AG10803 (cell line): ENCODE data around the gene THSD7A.

Source experiments
- DNase-seq: peaks from one replicate; pipeline ENCODE4 v3.0.0; 2010; ENCODE audit warnings: low read depth
- H3K4me3 ChIP-seq: 2 replicates; pipeline ENCODE4 v1.5.1; 2011; ENCODE audit warnings: mild to moderate bottlenecking, low read length, control low read depth
- TF ChIP-seq, protein P1 (sequence below): conservative IDR thresholded peaks from 2 replicates; pipeline ENCODE4 v1.5.1; 2011; ENCODE audit warnings: mild to moderate bottlenecking, low read length, control low read depth, inconsistent platforms

The THSD7A gene

GRCh38 chr7:11847336-11847735, 15.3 kb upstream of the THSD7A start:
- no peak for DNase-seq
- TF ChIP-seq, protein P1, sequence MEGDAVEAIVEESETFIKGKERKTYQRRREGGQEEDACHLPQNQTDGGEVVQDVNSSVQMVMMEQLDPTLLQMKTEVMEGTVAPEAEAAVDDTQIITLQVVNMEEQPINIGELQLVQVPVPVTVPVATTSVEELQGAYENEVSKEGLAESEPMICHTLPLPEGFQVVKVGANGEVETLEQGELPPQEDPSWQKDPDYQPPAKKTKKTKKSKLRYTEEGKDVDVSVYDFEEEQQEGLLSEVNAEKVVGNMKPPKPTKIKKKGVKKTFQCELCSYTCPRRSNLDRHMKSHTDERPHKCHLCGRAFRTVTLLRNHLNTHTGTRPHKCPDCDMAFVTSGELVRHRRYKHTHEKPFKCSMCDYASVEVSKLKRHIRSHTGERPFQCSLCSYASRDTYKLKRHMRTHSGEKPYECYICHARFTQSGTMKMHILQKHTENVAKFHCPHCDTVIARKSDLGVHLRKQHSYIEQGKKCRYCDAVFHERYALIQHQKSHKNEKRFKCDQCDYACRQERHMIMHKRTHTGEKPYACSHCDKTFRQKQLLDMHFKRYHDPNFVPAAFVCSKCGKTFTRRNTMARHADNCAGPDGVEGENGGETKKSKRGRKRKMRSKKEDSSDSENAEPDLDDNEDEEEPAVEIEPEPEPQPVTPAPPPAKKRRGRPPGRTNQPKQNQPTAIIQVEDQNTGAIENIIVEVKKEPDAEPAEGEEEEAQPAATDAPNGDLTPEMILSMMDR, result no peak
- no peak overlapping the region for H3K4me3 ChIP-seq

DNA sequence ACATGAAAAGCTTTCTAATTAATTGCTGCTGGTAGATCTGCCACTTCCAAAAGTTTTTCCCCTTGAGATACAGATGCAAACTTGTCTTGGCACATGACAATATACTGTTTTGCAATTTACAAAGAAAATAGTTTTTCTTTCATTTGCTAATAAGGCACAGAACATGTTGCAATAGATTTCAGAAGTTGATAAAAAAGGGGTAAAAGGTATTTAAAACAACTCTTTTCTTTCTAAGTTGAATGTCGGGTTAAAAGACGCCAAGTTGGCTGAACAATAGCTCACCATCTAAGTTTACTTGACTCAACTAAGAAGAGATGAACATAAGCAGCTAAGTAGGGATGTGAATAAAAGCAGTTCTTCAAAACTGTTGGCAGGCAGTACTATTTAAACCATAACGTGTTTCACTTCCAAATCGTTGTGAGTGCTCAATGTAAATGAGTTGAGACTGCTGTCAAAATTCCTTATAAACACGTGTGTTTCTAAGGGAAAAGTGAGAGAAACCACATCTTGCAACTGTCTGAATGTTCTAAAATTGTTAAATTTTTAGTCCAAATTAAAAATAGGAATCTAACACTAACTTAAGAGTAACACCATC, 14.5 kb upstream of the THSD7A start:
- H3K4me3 ChIP-seq, result no peak overlapping the region
- DNase-seq, result no peak
- TF ChIP-seq, protein P1, result no peak

DNA sequence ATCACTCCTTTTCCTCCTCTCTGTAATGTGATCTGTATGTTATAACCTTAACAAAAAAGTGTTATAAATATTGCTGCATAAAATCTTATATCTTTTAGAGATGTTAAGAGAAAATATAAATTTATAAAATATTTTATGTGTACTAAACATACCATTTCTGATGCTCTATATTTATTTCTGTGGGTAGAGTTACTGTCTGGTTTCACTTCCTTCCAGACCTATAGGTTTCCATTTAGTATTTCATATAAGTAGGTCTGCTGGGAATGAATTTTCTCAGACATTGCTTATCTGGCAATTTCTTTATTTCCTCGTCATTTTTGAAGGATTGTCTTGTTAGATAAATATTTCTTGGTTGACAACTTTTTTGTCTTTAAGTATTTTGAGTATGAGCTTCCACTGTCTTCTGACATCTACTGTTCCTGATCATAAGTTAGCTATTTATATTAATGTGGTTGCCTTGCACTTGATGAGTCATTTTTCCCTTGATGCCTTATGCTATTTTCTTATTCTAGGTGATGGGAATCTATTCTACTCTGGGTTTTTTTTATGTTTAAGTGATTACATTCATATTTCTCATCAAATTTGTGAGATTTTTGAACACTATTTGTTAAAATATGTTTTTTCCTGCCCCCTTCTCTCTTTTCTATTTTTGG, 11.2 kb upstream of the THSD7A start:
- DNase-seq, result no peak
- H3K4me3 ChIP-seq, result no peak overlapping the region
- TF ChIP-seq, protein P1, result no peak

DNA sequence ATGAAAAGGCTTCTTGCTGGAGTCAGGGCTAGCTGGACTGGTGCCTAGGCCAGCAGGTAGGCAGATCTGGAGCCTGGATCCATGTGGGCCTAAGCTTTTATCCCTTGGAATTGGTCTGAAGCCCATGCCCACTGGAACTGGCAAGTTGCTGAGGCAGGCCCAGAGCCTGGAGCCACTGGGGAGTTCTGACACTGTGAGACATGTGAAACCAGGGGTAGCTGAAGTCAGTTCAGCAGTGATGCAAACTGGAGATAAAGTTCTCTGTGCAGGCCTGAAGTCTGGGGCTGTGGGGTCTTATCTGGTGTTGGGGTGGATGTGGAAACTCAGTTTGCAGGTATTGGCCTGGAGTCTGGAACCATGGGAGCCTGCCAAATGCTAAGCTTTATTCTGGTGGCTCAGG, 9.7 kb upstream of the THSD7A start:
- no peak overlapping the region for H3K4me3 ChIP-seq
- no peak for DNase-seq
- TF ChIP-seq, protein P1, result no peak

- TF ChIP-seq, protein P1, result peak; percentile 31; the same call in 1 of the 2 replicates
- no peak for DNase-seq
- no peak overlapping the region for H3K4me3 ChIP-seq
Measured at GRCh38 chr7:11835260-11835659, 3.3 kb upstream of the THSD7A start.

GRCh38 chr7:11833431-11833830, 1.4 kb upstream of the THSD7A start:
- TF ChIP-seq, protein P1, result no peak
- H3K4me3 ChIP-seq, result no peak overlapping the region
- DNase-seq, result no peak

GRCh38 chr7:11831156-11831735, 752 bp downstream of the THSD7A start:
- TF ChIP-seq, protein P1, result no peak
- DNase-seq, result no peak
- peak overlapping the region; percentile 52 for H3K4me3 ChIP-seq
